GM12864 (cell line): ENCODE results near the gene GFPT1.

Source experiments
- DNase-seq: peaks from one replicate; pipeline ENCODE4 v3.0.0-alpha.2; 2011; ENCODE audit warnings: low read depth
- H3K4me3 ChIP-seq: 2 replicates; pipeline ENCODE4 v1.5.1; 2011; ENCODE audit warnings: mild to moderate bottlenecking, low read depth, low read length, control low read depth
- CTCF ChIP-seq: IDR thresholded peaks from 2 replicates; pipeline ENCODE4 v1.5.1; 2011; ENCODE audit warnings: low read depth, mild to moderate bottlenecking, moderate library complexity, low read length, control low read depth, inconsistent platforms; ENCODE audit errors: missing control alignments

The GFPT1 gene

DNA sequence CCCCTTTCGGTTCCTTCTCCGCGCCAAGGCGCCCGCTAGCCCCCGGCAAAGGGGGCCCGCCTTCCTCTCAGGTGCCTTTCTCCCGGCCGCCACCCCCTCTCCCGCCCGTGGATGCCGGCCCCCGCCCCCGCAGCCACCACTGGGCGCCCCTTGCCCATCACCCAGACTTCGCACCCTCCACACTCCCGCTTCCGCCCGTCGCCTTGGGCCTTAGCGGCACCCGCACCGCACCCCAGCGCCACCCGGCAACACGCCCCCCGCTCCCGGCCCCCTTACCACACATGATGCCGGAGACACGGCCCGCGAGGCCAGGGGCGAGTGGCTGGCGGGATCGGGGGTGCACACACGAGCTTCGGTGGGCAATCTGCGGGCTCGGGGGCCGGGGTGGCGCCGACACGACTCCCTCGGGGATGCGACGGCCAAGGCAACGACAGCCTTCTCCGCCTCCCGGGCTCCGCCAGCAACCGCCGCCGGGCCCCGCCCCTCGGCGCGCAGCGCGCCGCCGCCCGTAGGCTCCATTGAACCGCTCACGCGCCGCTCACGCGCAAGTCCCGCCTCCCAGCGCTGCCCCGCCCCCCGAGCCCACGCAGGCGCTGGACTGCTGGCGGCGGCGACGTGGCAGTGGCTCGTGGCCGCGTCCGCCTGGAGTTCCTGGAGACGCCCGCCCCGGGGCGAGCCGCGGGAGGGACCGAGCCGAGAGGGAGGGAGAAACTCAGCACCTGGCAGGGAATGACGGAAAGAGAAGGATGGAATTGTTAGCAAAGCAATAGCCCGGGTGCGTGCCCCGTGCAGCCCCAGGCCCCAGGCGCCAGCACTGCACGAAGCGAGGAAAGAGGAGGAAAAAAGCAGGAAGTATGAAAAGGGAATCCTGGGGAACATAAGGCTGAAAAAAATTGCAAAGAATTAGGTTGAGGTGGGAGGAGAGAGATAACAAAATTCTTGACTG, at the start of gene GFPT1:
GFPT1 (minus strand) TSS at position 439 of the 946 bp plus-strand sequence; CDS start at position 283, 156 bp downstream.
- no peak for TF ChIP-seq CTCF
- H3K4me3 ChIP-seq: peak within 1 kb of the TSS; percentile 66
- DNase-seq: peak; percentile 62

DNA sequence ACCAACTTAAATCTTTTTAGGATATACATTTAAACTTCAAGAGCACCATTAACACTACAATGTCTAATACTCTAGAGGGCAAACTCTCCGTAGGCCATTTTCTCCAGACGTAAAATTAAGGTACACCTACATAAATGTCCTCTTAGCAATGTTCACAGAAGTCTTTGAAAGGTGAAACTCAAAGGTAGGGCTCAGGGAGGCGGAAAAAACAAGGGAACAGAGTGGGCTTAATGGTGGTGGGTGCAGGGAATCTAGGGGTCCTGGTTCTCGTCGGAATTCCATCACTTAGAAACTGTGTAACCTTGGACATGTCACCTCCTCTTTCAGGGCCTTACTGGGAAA, 49.5 kb upstream of the GFPT1 start:
- H3K4me3 ChIP-seq: peak overlapping the region; percentile 72
- no peak for DNase-seq
- TF ChIP-seq CTCF: no peak

- no peak overlapping the region for H3K4me3 ChIP-seq
- TF ChIP-seq CTCF: no peak
- DNase-seq: no peak
These were observed 47.7 kb upstream of the GFPT1 start for GRCh38 chr2:69434753-69435152.

GRCh38 chr2:69429491-69430183, 42.6 kb upstream of the GFPT1 start:
- no peak for TF ChIP-seq CTCF

GRCh38 chr2:69428981-69429380, 42.0 kb upstream of the GFPT1 start:
- no peak for TF ChIP-seq CTCF
- H3K4me3 ChIP-seq: no peak overlapping the region
- DNase-seq: no peak

More at GRCh38 chr2:69429491-69430183, 42.6 kb upstream of the GFPT1 start:
- DNase-seq: no peak
- H3K4me3 ChIP-seq: no peak overlapping the region

DNA sequence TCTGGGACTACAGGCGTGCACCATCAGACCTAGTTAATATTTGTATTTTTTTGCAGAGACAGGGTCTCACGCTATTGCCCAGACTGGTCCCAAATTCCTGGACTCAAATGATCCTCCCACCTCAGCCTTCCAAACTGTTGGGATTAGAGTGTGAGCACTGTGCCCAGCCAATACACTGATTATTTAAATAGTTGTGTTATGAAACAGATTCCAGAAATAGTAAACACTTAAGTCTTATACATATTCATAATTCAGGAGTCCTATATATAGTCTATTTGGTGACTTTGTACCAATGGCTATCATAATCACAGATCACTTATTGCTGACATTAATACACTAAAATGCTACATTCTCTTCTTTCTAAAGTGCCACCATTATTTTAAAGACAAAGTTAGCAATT, 37.4 kb upstream of the GFPT1 start:
- no peak for DNase-seq
- H3K4me3 ChIP-seq: no peak overlapping the region
- TF ChIP-seq CTCF: no peak
